Ishikawa (cell line): Measurements from ENCODE around the gene STPG1.

ENCODE experiments used
- CEBPB ChIP-seq: IDR thresholded peaks from 2 replicates; pipeline ENCODE4 v1.6.1; 2012
- CREB1 ChIP-seq: IDR thresholded peaks from 2 replicates; pipeline ENCODE4 v1.6.1; 2012; ENCODE audit warnings: low read depth
- EGR1 ChIP-seq: IDR thresholded peaks from 2 replicates; pipeline ENCODE4 v1.6.1; 2012
- EP300 ChIP-seq: IDR thresholded peaks from 2 replicates; pipeline ENCODE4 v1.6.1; 2012; ENCODE audit warnings: borderline replicate concordance
- FOXM1 ChIP-seq: IDR thresholded peaks from 2 replicates; pipeline ENCODE4 v1.6.1; 2012; ENCODE audit warnings: low read depth, borderline replicate concordance
- NFIC ChIP-seq: IDR thresholded peaks from 2 replicates; pipeline ENCODE4 v1.6.1; 2012
- RAD21 ChIP-seq: IDR thresholded peaks from 2 replicates; pipeline ENCODE4 v1.6.1; 2012; ENCODE audit warnings: low read depth
- TAF1 ChIP-seq: IDR thresholded peaks from 2 replicates; pipeline ENCODE4 v1.6.1; 2012; ENCODE audit warnings: low read depth, mild to moderate bottlenecking
- TCF12 ChIP-seq: IDR thresholded peaks from 2 replicates; pipeline ENCODE4 v1.6.1; 2012; ENCODE audit warnings: low read depth
- TEAD4 ChIP-seq: IDR thresholded peaks from 2 replicates; pipeline ENCODE4 v1.6.1; 2012
- YY1 ChIP-seq: IDR thresholded peaks from 2 replicates; pipeline ENCODE4 v1.6.1; 2012; ENCODE audit warnings: low read depth
- ZBTB7A ChIP-seq: IDR thresholded peaks from 2 replicates; pipeline ENCODE4 v1.6.1; 2012; ENCODE audit warnings: low read depth
- TF ChIP-seq, protein P1 (sequence below): IDR thresholded peaks from 2 replicates; pipeline ENCODE4 v1.6.1; 2012; ENCODE audit warnings: low read depth, mild to moderate bottlenecking
- TF ChIP-seq, protein P2 (sequence below): IDR thresholded peaks from 2 replicates; pipeline ENCODE4 v1.6.1; 2012
- TF ChIP-seq, protein P3 (sequence below): IDR thresholded peaks from 2 replicates; pipeline ENCODE4 v1.6.1; 2012

Gene STPG1

DNA sequence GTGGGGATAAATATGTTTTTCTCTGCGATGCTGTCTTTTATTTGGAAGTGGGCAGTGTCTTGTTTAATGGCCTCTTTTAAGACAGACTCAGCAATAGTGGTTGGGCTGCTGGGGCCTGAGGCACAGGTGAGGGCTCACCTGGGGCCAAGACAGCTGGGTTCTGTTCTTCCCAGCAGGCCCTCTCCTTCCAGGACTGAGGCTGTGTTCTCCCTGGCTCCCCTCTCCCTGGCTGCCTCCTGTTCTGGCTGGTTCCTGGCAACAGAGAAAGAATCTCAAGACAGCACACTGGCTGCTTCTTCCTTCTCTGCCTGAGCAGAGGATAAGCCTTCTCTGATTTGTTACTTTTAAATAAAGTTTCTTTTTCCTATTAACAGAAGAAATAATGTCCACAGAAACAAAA is 101.8 kb downstream of the STPG1 start:
- TF ChIP-seq RAD21 = no peak
- no peak for TF ChIP-seq TEAD4
- no peak for TF ChIP-seq CREB1

DNA sequence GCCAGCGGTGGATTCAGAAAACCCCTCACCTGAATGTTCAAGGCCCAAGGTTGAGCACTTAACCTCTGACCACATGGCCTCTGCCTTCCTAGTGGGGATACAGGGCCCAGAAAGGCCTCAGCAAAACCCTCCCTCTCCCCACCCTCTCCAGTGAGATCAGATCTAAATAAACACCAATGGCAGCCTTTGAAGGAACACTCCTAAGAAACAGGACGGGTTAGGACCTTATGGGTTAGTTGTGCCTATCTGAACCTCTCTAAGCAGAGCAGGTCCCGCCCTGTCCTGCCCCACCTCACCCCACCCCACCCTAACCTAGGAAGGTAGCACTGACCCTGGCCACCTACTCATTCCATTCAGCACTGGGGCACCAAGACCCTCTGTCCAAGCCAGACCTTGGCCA is 102.3 kb downstream of the STPG1 start:
- TF ChIP-seq RAD21 (no peak), YY1 (no peak), EGR1 (no peak), CREB1 (no peak), CEBPB (no peak), TEAD4 (no peak), NFIC (no peak), ZBTB7A (no peak), FOXM1 (no peak), TCF12 (no peak), TAF1 (no peak), EP300 (no peak)
- TF ChIP-seq, protein P1, sequence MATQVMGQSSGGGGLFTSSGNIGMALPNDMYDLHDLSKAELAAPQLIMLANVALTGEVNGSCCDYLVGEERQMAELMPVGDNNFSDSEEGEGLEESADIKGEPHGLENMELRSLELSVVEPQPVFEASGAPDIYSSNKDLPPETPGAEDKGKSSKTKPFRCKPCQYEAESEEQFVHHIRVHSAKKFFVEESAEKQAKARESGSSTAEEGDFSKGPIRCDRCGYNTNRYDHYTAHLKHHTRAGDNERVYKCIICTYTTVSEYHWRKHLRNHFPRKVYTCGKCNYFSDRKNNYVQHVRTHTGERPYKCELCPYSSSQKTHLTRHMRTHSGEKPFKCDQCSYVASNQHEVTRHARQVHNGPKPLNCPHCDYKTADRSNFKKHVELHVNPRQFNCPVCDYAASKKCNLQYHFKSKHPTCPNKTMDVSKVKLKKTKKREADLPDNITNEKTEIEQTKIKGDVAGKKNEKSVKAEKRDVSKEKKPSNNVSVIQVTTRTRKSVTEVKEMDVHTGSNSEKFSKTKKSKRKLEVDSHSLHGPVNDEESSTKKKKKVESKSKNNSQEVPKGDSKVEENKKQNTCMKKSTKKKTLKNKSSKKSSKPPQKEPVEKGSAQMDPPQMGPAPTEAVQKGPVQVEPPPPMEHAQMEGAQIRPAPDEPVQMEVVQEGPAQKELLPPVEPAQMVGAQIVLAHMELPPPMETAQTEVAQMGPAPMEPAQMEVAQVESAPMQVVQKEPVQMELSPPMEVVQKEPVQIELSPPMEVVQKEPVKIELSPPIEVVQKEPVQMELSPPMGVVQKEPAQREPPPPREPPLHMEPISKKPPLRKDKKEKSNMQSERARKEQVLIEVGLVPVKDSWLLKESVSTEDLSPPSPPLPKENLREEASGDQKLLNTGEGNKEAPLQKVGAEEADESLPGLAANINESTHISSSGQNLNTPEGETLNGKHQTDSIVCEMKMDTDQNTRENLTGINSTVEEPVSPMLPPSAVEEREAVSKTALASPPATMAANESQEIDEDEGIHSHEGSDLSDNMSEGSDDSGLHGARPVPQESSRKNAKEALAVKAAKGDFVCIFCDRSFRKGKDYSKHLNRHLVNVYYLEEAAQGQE = no peak
- TF ChIP-seq, protein P2, sequence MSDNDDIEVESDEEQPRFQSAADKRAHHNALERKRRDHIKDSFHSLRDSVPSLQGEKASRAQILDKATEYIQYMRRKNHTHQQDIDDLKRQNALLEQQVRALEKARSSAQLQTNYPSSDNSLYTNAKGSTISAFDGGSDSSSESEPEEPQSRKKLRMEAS = no peak
- TF ChIP-seq, protein P3, sequence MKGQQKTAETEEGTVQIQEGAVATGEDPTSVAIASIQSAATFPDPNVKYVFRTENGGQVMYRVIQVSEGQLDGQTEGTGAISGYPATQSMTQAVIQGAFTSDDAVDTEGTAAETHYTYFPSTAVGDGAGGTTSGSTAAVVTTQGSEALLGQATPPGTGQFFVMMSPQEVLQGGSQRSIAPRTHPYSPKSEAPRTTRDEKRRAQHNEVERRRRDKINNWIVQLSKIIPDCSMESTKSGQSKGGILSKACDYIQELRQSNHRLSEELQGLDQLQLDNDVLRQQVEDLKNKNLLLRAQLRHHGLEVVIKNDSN = no peak

DNA sequence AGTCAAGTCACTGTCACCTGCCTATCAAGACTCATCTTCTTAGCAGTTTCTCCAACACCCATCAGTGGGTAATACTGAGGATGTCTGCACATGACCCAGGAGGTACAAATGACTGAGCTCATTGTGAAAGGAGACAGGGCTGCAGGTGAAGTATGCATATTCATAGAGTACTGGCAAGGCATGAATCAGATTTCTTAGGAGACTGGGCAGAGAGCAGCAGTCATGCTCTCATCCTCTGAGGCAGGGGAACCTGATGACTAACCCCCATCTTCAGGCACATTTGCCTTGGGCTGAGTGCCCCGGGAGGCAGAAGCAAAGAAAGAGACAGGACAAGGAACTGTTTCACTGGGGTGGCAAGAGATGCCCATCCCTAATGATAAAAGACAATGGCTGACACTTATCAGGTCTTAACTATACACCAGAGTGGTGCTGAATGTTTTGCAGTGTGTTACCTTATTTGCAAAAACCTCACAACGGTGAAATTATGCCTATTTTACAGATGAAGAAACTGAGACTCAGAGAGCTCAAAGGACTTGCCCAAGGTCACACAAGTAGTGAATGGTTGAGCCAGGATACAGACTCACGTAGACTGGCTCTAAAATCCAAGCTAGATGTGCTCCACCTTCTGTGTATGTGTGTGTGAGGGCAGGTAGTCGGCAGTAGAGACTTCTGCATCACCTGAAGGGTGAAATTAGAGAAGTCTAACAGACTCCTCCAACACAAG is 103.7 kb downstream of the STPG1 start:
- TF ChIP-seq TCF12 (no peak), EP300 (no peak), CREB1 (no peak), RAD21 (no peak), ZBTB7A (no peak), EGR1 (no peak), NFIC (no peak), TAF1 (no peak), YY1 (no peak), TEAD4 (no peak), FOXM1 (no peak), CEBPB (no peak)
- TF ChIP-seq, protein P2 = no peak
- TF ChIP-seq, protein P1 = no peak
- TF ChIP-seq, protein P3 = no peak

DNA sequence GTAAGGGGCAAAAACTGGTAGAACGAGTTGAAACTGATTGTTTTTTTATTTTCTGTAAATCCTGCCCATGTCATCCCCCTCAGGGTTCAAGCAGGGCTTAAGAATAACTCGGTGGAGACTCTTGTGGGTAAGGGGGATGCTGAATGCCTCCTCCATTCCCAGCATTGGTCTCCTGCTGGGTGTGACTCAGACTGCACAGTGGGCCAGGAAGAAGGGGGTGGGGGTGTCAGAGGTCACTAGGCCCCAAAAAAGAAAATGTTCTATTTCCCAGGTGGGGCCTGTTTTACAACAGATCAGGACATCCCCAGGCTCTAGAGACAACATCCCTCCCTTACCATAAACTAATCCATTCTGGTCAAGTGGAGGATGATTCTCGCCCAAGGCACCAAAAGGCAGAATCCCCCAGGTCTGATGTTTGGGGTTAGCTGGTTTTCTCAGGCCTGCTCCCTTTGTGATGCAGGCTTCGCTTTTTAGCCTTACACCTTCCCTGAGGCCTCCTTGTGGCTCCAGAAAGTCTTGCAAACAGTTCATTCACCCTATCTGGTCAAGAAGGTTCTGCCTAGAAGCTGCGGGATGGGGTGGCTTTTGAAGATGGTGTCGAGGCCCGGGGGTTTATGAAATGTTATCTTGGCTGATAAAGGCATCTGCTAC is 105.1 kb downstream of the STPG1 start:
- TF ChIP-seq TAF1 (no peak), TEAD4 (no peak), CEBPB (no peak), EP300 (no peak), RAD21 (no peak), TCF12 (no peak), FOXM1 (no peak), EGR1 (no peak), YY1 (no peak), CREB1 (no peak), NFIC (no peak), ZBTB7A (no peak)
- TF ChIP-seq, protein P2 = no peak
- TF ChIP-seq, protein P3 = no peak
- TF ChIP-seq, protein P1 = no peak
